Liver (tissue), 9 donors: ENCODE data around the gene MICAL3. TPM values are rescaled to one million over a fixed set of nuclear protein-coding genes. Genes with fewer than 3 reads are reported as not detected.
"Not testable (repeated sequence)": the region's sequence is repeated elsewhere in the genome, so short reads cannot be mapped to it uniquely, and the experiment has no call there.

ENCODE experiments used
- DNase-seq: peaks from one replicate; pipeline ENCODE4 v3.0.0-alpha.2; 2017; ENCODE audit warnings: low spot score
- H3K27ac ChIP-seq, 2 donors: one replicate each; pipeline ENCODE4 v1.7.0; 2013; ENCODE audit warnings: inconsistent platforms in 2 of 2, low read length in 2 of 2, control low read depth in 1 of 2, low read depth in 1 of 2, mild to moderate bottlenecking in 1 of 2
- H3K27me3 ChIP-seq, 4 donors: one replicate each; pipeline versions ENCODE4 v1.6.1 to v1.7.0; 2013; ENCODE audit warnings: low read length in 3 of 4, inconsistent platforms in 1 of 4, mild to moderate bottlenecking in 1 of 4, moderate library complexity in 1 of 4; ENCODE audit not compliant: control insufficient read depth in 4 of 4, insufficient read depth in 4 of 4
- H3K36me3 ChIP-seq, 4 donors: one replicate each; pipeline versions ENCODE4 v1.6.1 to v1.7.0; 2013; ENCODE audit warnings: low read length in 3 of 4, mild to moderate bottlenecking in 3 of 4, low read depth in 1 of 4, moderate library complexity in 1 of 4; ENCODE audit not compliant: control insufficient read depth in 4 of 4, insufficient read depth in 3 of 4
- H3K4me1 ChIP-seq, 4 donors: one replicate each; pipeline versions ENCODE4 v1.6.1 to v1.7.0; 2013; ENCODE audit warnings: low read length in 3 of 4, mild to moderate bottlenecking in 3 of 4, moderate library complexity in 1 of 4; ENCODE audit not compliant: control insufficient read depth in 4 of 4, insufficient read depth in 4 of 4
- H3K4me3 ChIP-seq, 3 donors: one replicate each; pipeline versions ENCODE4 v1.6.1 to v1.7.0; 2013; ENCODE audit warnings: low read length in 3 of 3, control low read depth in 1 of 3, low read depth in 1 of 3, mild to moderate bottlenecking in 1 of 3
- H3K9ac ChIP-seq, 2 donors: one replicate each; pipeline ENCODE4 v1.7.0; 2013; ENCODE audit warnings: low read length in 2 of 2, mild to moderate bottlenecking in 2 of 2, moderate library complexity in 2 of 2, control low read depth in 1 of 2, low read depth in 1 of 2
- H3K9me3 ChIP-seq, 4 donors: one replicate each; pipeline versions ENCODE4 v1.6.1 to v1.7.0; 2013; ENCODE audit warnings: low read length in 3 of 4; ENCODE audit not compliant: control insufficient read depth in 4 of 4
- ATF3 ChIP-seq: IDR thresholded peaks from 2 replicates; pipeline ENCODE4 v1.6.1; 2016; ENCODE audit warnings: antibody characterized with exemption
- CTCF ChIP-seq: fragments of 150-350 bp; IDR thresholded peaks from 2 replicates; pipeline ENCODE4 v1.5.1; 2017; ENCODE audit warnings: improper control_type of control experiment, low read depth, low read length; ENCODE audit not compliant: missing input control
- EGR1 ChIP-seq, 2 donors: IDR thresholded peaks; 2 replicates each; pipeline ENCODE4 v1.6.1; 2016 to 2018; ENCODE audit warnings: antibody characterized with exemption in 2 of 2, low read depth in 2 of 2
- FOXA2 ChIP-seq: IDR thresholded peaks from 2 replicates; pipeline ENCODE4 v1.6.1; 2016; ENCODE audit warnings: antibody characterized with exemption
- GABPA ChIP-seq, 2 donors: IDR thresholded peaks in 1 of 2; conservative IDR thresholded peaks in 1 of 2; 2 replicates each; pipeline ENCODE4 v1.6.1; 2016; ENCODE audit warnings: antibody characterized with exemption in 2 of 2, mild to moderate bottlenecking in 1 of 2, moderate library complexity in 1 of 2
- MAX ChIP-seq: IDR thresholded peaks from 2 replicates; pipeline ENCODE4 v1.6.1; 2016; ENCODE audit warnings: antibody characterized with exemption
- NR2F2 ChIP-seq: IDR thresholded peaks from 2 replicates; pipeline ENCODE4 v1.6.1; 2016; ENCODE audit warnings: antibody characterized with exemption
- RAD21 ChIP-seq, 2 donors: IDR thresholded peaks; 2 replicates each; pipeline ENCODE4 v1.6.1; 2016; ENCODE audit warnings: antibody characterized with exemption in 2 of 2, mild to moderate bottlenecking in 2 of 2
- REST ChIP-seq: IDR thresholded peaks from 2 replicates; pipeline ENCODE4 v1.6.1; 2016; ENCODE audit warnings: antibody characterized with exemption, mild to moderate bottlenecking
- SP1 ChIP-seq: IDR thresholded peaks from 2 replicates; pipeline ENCODE4 v1.6.1; 2018; ENCODE audit warnings: antibody characterized with exemption, mild to moderate bottlenecking
- TAF1 ChIP-seq: conservative IDR thresholded peaks from 2 replicates; pipeline ENCODE4 v1.6.1; 2016; ENCODE audit warnings: antibody characterized with exemption, mild to moderate bottlenecking
- YY1 ChIP-seq: IDR thresholded peaks from 2 replicates; pipeline ENCODE4 v1.6.1; 2016; ENCODE audit warnings: antibody characterized with exemption, mild to moderate bottlenecking
- ZBTB33 ChIP-seq: IDR thresholded peaks from 2 replicates; pipeline ENCODE4 v1.6.1; 2016; ENCODE audit warnings: antibody characterized with exemption
- WGBS: extraction: QIAGEN DNeasy Blood & Tissue Kit; methylation state at CpG from one replicate; pipeline ENCODE4 v1.1.7; 2013; 5-methylcytosine and 5-hydroxymethylcytosine counted together
- polyA plus RNA-seq, 2 donors: library from polyadenylated mRNA; stranded (reverse) in 1 of 2; unstranded in 1 of 2; fragments of 200-250 nt in 1 of 2; fragments of >200 nt in 1 of 2; fragmentation: Nextera tagmentation in 1 of 2; extraction: Ambion mirVana in 1 of 2; gene quantifications; one replicate each; pipeline versions ENCODE4 v1.2.1 to v1.2.3, GENCODE V29; 2013 to 2015
- total RNA-seq, 2 donors: library from RNA; depleted of rRNA; stranded (reverse); fragments of >200 nt; gene quantifications; one replicate each; pipeline ENCODE4 v1.2.3, GENCODE V29; 2014
- donor health status: healthy.
- donor health status: healthy.
- donor health status: healthy.
- donor health status: healthy.
- donor health status: healthy.

The MICAL3 gene
- total and polyA plus RNA-seq, 4 donors = 6.4 to 38.4 (median 23.4) TPM

GRCh38 chr22:18071968-18072310 is 47.6 kb upstream of the MICAL3 start:
- Histone ChIP-seq H3K4me3 (no peak overlapping the region), H3K9ac (no peak overlapping the region), H3K27ac (no peak overlapping the region), H3K36me3 (no peaks in the 10 kb centered on the region), H3K4me1 (peaks cover 0 to 16% (median 8%) of the 10 kb centered on the region in 4 donors), H3K9me3 (no peaks in the 10 kb centered on the region), H3K27me3 (no peaks in the 10 kb centered on the region)
- 38% methylated on average over 1 of the region's 1 CpG for WGBS
- DNase-seq = no peak
- TF ChIP-seq FOXA2 (no peak), TAF1 (no peak), ZBTB33 (no peak), GABPA (IDR thresholded peaks at IDR 0.05 in 1 of 2, conservative IDR thresholded peaks at IDR 0.05 in 1 of 2) (no peak), YY1 (no peak), CTCF (no peak), EGR1 (IDR thresholded peaks at IDR 0.05; ENCODE audit: low read depth in 2 of 2) (no peak), ATF3 (no peak), REST (no peak), RAD21 (IDR thresholded peaks at IDR 0.05) (no peak), SP1 (no peak), NR2F2 (no peak), MAX (no peak)

- not testable (repeated sequence) for DNase-seq
- H3K4me1 ChIP-seq = peaks cover 0 to 15% (median 3%) of the 10 kb centered on the region in 4 donors
Observed at GRCh38 chr22:18071307-18071967, 47.1 kb upstream of the MICAL3 start.

More at GRCh38 chr22:18071307-18071967, 47.1 kb upstream of the MICAL3 start:
- not testable (repeated sequence) for H3K9me3 ChIP-seq, H3K4me3 ChIP-seq, H3K9ac ChIP-seq, H3K36me3 ChIP-seq, H3K27ac ChIP-seq, H3K27me3 ChIP-seq
- WGBS = 93% methylated on average over 7 of the region's 7 CpGs
